GM23248 (cell line): ENCODE measurements around the gene S1PR2. TPM values are rescaled to one million over a fixed set of nuclear protein-coding genes. Genes with fewer than 3 reads are reported as not detected.

Experiments used
- DNase-seq: peaks from one replicate; pipeline ENCODE4 v3.0.0-alpha.2; 2015
- H2AFZ ChIP-seq: fragments of 200-600 bp; sonication (generic); 2 replicates; pipeline ENCODE4 v1.6.1; 2016; ENCODE audit warnings: antibody characterized with exemption
- H3F3A ChIP-seq: fragments of 200-600 bp; sonication (generic); 2 replicates; pipeline ENCODE4 v1.6.1; 2016; ENCODE audit warnings: mild to moderate bottlenecking, antibody characterized with exemption, mixed run types; ENCODE audit not compliant: insufficient read depth
- H3K27ac ChIP-seq: fragments of 200-600 bp; sonication (generic); 2 replicates; pipeline ENCODE4 v1.5.1; 2016; ENCODE audit warnings: mild to moderate bottlenecking
- H3K27me3 ChIP-seq: fragments of 200-600 bp; sonication (generic); replicated peaks from 2 replicates; pipeline ENCODE4 v1.6.1; 2016; ENCODE audit warnings: mild to moderate bottlenecking; ENCODE audit not compliant: insufficient read depth
- H3K36me3 ChIP-seq: fragments of 200-600 bp; sonication (generic); 2 replicates; pipeline ENCODE4 v1.6.1; 2016; ENCODE audit warnings: low read depth, mild to moderate bottlenecking
- H3K4me1 ChIP-seq: fragments of 200-600 bp; sonication (generic); 2 replicates; pipeline ENCODE4 v1.6.1; 2016; ENCODE audit warnings: mild to moderate bottlenecking; ENCODE audit not compliant: insufficient read depth
- H3K4me2 ChIP-seq: fragments of 200-600 bp; sonication (generic); one replicate; pipeline ENCODE4 v1.6.1; 2016; ENCODE audit warnings: mild to moderate bottlenecking; ENCODE audit not compliant: unreplicated experiment
- H3K4me3 ChIP-seq: fragments of 200-600 bp; sonication (generic); 2 replicates; pipeline ENCODE4 v1.5.1; 2016; ENCODE audit warnings: mild to moderate bottlenecking
- H3K79me2 ChIP-seq: fragments of 200-600 bp; sonication (generic); 2 replicates; pipeline ENCODE4 v1.6.1; 2016; ENCODE audit warnings: mild to moderate bottlenecking; ENCODE audit not compliant: insufficient read depth
- H3K9ac ChIP-seq: fragments of 200-600 bp; sonication (generic); 2 replicates; pipeline ENCODE4 v1.6.1; 2016; ENCODE audit warnings: mild to moderate bottlenecking
- H3K9me2 ChIP-seq: fragments of 200-600 bp; sonication (generic); 2 replicates; pipeline ENCODE4 v1.6.1; 2016; ENCODE audit warnings: mixed run types, mild to moderate bottlenecking, moderate library complexity; ENCODE audit not compliant: insufficient read depth
- H3K9me3 ChIP-seq: fragments of 200-600 bp; sonication (generic); one replicate; pipeline ENCODE4 v1.6.1; 2017; ENCODE audit warnings: low read depth
- H4K20me1 ChIP-seq: fragments of 200-600 bp; sonication (generic); 2 replicates; pipeline ENCODE4 v1.6.0; 2016; ENCODE audit not compliant: insufficient read depth
- EZH2 ChIP-seq: fragments of 200-600 bp; sonication (generic); IDR thresholded peaks from 2 replicates; pipeline ENCODE4 v1.6.1; 2018; ENCODE audit warnings: antibody characterized with exemption, mild to moderate bottlenecking; ENCODE audit not compliant: insufficient read depth, poor library complexity, severe bottlenecking
- EZH2phosphoT487 ChIP-seq: fragments of 200-600 bp; sonication (generic); IDR thresholded peaks from 2 replicates; pipeline ENCODE4 v1.6.1; 2018; ENCODE audit warnings: antibody characterized with exemption, moderate library complexity, mild to moderate bottlenecking, low read depth; ENCODE audit not compliant: insufficient read depth
- WGBS, 2 experiments: methylation state at CpG; one replicate each; pipeline ENCODE4 v1.1.6; 2015 to 2017; ENCODE audit warnings: low lambda C conversion rate in 2 of 2, low coverage in 1 of 2; ENCODE audit errors: missing lambda C conversion rate in 2 of 2; 5-methylcytosine and 5-hydroxymethylcytosine counted together
- in situ Hi-C: fragments of 300-500 bp; cut with MboI; formaldehyde crosslinking; loops from 2 replicates; pipeline ENCODE4 v1.15.0; 2020
- polyA plus RNA-seq: library from polyadenylated mRNA; unstranded; fragments of >200 nt; fragmentation: Nextera tagmentation; extraction: Ambion mirVana; gene quantifications from 2 replicates; pipeline ENCODE4 v1.2.1, GENCODE V29; 2016
- total RNA-seq: library from RNA; depleted of rRNA; stranded (reverse); fragments of >200 nt; shearing (Covaris generic); gene quantifications from 2 replicates; pipeline ENCODE4 v1.2.3, GENCODE V29; 2014

The S1PR2 gene
- total and polyA plus RNA-seq, 2 experiments from 2014 or later, result 20.3 to 35.1 TPM

DNA sequence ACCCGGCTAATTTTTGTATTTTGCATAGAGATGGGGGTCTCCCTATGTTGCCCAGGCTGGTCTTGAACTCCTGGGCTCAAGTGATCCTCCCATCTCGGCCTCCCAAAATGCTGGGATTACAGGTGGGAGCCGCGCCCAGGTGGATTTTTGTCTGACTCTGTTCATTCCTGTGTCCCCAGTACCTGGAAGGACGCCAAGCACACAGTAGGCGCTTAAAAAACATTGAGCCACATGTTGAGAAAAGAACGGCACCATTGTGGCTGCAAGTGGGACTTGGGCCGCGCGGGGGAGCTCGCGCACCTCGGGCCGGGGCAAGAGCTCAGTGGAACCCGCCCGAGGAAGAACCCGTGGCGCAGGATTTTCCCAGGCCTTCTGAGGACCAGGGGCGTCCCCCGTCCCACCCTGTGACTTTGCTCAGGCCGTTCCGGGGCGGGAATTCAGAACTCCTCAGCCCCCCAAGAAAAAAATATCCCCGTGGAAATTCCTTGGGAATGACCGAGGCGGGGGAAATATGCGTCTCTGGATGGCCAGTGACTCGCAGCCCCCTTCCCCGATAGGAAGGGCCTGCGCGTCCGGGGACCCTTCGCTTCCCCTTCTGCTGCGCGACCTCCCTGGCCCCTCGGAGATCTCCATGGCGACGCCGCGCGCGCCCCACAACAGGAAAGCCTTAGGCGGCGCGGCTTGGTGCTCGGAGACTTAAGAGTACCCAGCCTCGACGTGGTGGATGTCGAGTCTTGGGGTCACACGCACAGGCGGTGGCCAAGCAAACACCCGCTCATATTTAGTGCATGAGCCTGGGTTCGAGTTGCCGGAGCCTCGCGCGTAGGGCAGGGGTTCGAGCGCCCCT, 38.4 kb upstream of the S1PR2 start:
- TF ChIP-seq EZH2phosphoT487, result no peak
- TF ChIP-seq EZH2, result no peak
- peak overlapping the region; percentile 79 for H2AFZ ChIP-seq
- in situ Hi-C loops, result loop anchor here (5.0 kb wide), 1 partner anchor 118 kb away; no protein-coding TSS in a partner anchor
- whole genome bisulfite sequencing, 2 experiments, result 4 to 5% methylated on average over 58 to 59 of the region's 59 CpGs
- peak overlapping the region; percentile 73 for H3K9ac ChIP-seq
- no peaks in the 10 kb centered on the region for H3K27me3 ChIP-seq
- no peaks in the 10 kb centered on the region for H3F3A ChIP-seq
- H3K27ac ChIP-seq, result no peak overlapping the region
- no peaks in the 10 kb centered on the region for H4K20me1 ChIP-seq
- H3K4me3 ChIP-seq, result peak overlapping the region; percentile 58
- no peaks in the 10 kb centered on the region for H3K9me2 ChIP-seq
- no peaks in the 10 kb centered on the region for H3K36me3 ChIP-seq
- no peaks in the 10 kb centered on the region for H3K4me1 ChIP-seq
- DNase-seq, result peak; percentile 87
- H3K79me2 ChIP-seq, result no peaks in the 10 kb centered on the region
- H3K9me3 ChIP-seq, result no peaks in the 10 kb centered on the region
- peak overlapping the region; percentile 69 for H3K4me2 ChIP-seq

GRCh38 chr19:10268071-10268470, 36.9 kb upstream of the S1PR2 start:
- in situ Hi-C loops, result no loop called here

GRCh38 chr19:10266706-10267105, 35.6 kb upstream of the S1PR2 start:
- H3K4me3 ChIP-seq, result no peak overlapping the region
- no peaks in the 10 kb centered on the region for H3K79me2 ChIP-seq
- DNase-seq, result no peak
- H3K36me3 ChIP-seq, result no peaks in the 10 kb centered on the region
- H3K4me2 ChIP-seq, result no peak overlapping the region
- H3K9me2 ChIP-seq, result no peaks in the 10 kb centered on the region
- no peaks in the 10 kb centered on the region for H3K9me3 ChIP-seq
- H2AFZ ChIP-seq, result no peak overlapping the region
- 81 to 82% methylated on average over 7 of the region's 7 CpGs for WGBS, 2 experiments
- H3K4me1 ChIP-seq, result no peaks in the 10 kb centered on the region
- no peaks in the 10 kb centered on the region for H3K27me3 ChIP-seq
- in situ Hi-C loops, result no loop called here
- H3K9ac ChIP-seq, result no peak overlapping the region
- H3F3A ChIP-seq, result no peaks in the 10 kb centered on the region
- no peak overlapping the region for H3K27ac ChIP-seq
- TF ChIP-seq EZH2, result no peak
- no peak for TF ChIP-seq EZH2phosphoT487
- H4K20me1 ChIP-seq, result no peaks in the 10 kb centered on the region

More at GRCh38 chr19:10268071-10268470, 36.9 kb upstream of the S1PR2 start:
- no peaks in the 10 kb centered on the region for H3K36me3 ChIP-seq
- H3K79me2 ChIP-seq, result no peaks in the 10 kb centered on the region
- no peak for DNase-seq
- H3K4me1 ChIP-seq, result no peaks in the 10 kb centered on the region
- no peak overlapping the region for H3K4me2 ChIP-seq
- TF ChIP-seq EZH2phosphoT487 (no peak), EZH2 (no peak)
- H3K9me2 ChIP-seq, result no peaks in the 10 kb centered on the region
- H3F3A ChIP-seq, result no peaks in the 10 kb centered on the region
- H2AFZ ChIP-seq, result no peak overlapping the region
- H3K27ac ChIP-seq, result no peak overlapping the region
- H3K9ac ChIP-seq, result no peak overlapping the region
- 66 to 77% methylated on average over 6 of the region's 6 CpGs for WGBS, 2 experiments
- no peaks in the 10 kb centered on the region for H3K27me3 ChIP-seq
- no peak overlapping the region for H3K4me3 ChIP-seq
- H3K9me3 ChIP-seq, result no peaks in the 10 kb centered on the region
- H4K20me1 ChIP-seq, result no peaks in the 10 kb centered on the region

- Histone ChIP-seq H3K79me2 (no peaks in the 10 kb centered on the region), H3K36me3 (no peaks in the 10 kb centered on the region; the same call in none of the 2 replicates), H3K4me2 (no peak overlapping the region), H3K27ac (no peak overlapping the region), H2AFZ (no peak overlapping the region), H3K4me1 (no peaks in the 10 kb centered on the region), H3F3A (no peaks in the 10 kb centered on the region), H3K4me3 (no peak overlapping the region), H3K27me3 (no peaks in the 10 kb centered on the region), H4K20me1 (no peaks in the 10 kb centered on the region), H3K9me2 (no peaks in the 10 kb centered on the region), H3K9me3 (no peaks in the 10 kb centered on the region), H3K9ac (no peak overlapping the region)
- DNase-seq, result peak; percentile 40
- TF ChIP-seq EZH2, result no peak
- TF ChIP-seq EZH2phosphoT487, result no peak
- WGBS, 2 experiments, result 71 to 73% methylated on average over 7 of the region's 7 CpGs
- in situ Hi-C loops, result no loop called here
These were observed 31.6 kb upstream of the S1PR2 start for GRCh38 chr19:10262771-10263170.
